Measurements from ENCODE around the gene NTN4. TPM values are rescaled to one million over a fixed set of nuclear protein-coding genes. Genes with fewer than 3 reads are reported as not detected.

Gene NTN4
- total and polyA plus RNA-seq, 12 donors, result 10.1 to 62.5 (median 42.4) TPM

DNA sequence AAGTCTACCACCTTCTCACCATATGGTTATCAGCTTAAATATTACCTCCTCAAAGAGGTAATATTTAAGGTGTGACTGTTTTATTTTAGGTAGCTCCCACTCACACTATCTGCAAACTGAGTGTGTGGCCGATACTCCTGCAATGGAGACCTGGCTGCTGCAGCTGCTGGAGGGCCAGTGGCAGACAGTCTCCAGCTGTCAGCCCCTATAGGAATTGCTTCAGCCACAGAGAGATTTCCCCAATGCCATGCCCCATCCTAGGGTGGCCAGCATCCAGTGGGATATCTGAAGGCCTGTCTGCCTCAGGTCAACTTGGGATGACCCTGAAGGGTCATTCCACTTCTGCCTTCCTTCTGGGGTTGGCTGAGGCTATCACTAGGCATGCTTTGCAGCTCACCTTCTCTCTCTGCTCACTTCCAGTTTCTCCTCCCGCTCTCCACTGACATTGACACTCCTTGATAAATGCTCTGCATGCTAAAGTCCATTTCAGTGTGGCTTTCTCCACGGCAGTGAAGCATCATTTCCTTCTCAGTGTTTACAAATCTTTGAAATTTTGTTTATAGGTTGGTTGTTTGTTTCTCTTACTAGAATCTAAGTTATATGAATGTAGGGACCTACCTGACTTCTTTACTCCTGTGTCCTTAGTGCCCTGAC is 149.1 kb downstream of the NTN4 start:
- Histone ChIP-seq H3K4me3 (no peak overlapping the region), H3K9me3 (replicated peaks in 1 of 3) (no peaks in the 10 kb centered on the region), H3K4me1 (replicated peaks in 1 of 2) (no peaks in the 10 kb centered on the region), H3K27ac (no peak overlapping the region), H3K27me3 (no peaks in the 10 kb centered on the region), H3K36me3 (replicated peaks in 1 of 2) (no peaks in the 10 kb centered on the region)
- no peak for DNase-seq
- TF ChIP-seq POLR2A (IDR thresholded peaks at IDR 0.05), result no peak
- TF ChIP-seq, protein P1, sequence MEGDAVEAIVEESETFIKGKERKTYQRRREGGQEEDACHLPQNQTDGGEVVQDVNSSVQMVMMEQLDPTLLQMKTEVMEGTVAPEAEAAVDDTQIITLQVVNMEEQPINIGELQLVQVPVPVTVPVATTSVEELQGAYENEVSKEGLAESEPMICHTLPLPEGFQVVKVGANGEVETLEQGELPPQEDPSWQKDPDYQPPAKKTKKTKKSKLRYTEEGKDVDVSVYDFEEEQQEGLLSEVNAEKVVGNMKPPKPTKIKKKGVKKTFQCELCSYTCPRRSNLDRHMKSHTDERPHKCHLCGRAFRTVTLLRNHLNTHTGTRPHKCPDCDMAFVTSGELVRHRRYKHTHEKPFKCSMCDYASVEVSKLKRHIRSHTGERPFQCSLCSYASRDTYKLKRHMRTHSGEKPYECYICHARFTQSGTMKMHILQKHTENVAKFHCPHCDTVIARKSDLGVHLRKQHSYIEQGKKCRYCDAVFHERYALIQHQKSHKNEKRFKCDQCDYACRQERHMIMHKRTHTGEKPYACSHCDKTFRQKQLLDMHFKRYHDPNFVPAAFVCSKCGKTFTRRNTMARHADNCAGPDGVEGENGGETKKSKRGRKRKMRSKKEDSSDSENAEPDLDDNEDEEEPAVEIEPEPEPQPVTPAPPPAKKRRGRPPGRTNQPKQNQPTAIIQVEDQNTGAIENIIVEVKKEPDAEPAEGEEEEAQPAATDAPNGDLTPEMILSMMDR (IDR thresholded peaks at IDR 0.05), result no peak
- intact Hi-C loops (cut with DNase I), result no loop called here
- WGBS, 4 donors, result 61 to 64% (median 63%) methylated on average over 3 of the region's 3 CpGs

DNA sequence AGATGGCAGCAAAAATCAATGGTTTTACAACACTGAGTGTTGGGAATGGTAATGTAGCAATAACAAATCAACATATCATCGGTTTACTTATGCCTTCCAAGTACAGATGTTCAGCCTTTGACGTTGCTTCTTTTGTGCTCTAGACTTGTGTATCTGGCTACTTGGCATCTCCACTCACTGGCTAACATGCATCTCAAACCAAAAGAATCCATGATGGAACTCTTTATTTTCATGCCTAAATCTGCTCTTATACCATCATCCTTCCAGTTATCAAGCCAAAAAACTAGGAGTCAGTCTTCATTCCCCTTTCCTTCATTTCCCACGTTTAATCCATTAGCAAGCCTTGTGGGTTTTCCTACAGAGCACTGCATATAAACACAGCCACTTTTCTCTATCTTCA is 150.0 kb downstream of the NTN4 start:
- no peaks in the 10 kb centered on the region for H3K9me3 ChIP-seq (replicated peaks in 1 of 3)
- TF ChIP-seq POLR2A (IDR thresholded peaks at IDR 0.05), result no peak
- TF ChIP-seq, protein P1 (IDR thresholded peaks at IDR 0.05), result no peak
- no peak overlapping the region for H3K27ac ChIP-seq
- DNase-seq, result no peak
- WGBS, 4 donors, result 81 to 88% (median 86%) methylated on average over 3 of the region's 3 CpGs
- H3K4me1 ChIP-seq (replicated peaks in 1 of 2), result no peaks in the 10 kb centered on the region
- H3K27me3 ChIP-seq, result no peaks in the 10 kb centered on the region
- intact Hi-C loops (cut with DNase I), result no loop called here
- no peaks in the 10 kb centered on the region for H3K36me3 ChIP-seq (replicated peaks in 1 of 2)
- no peak overlapping the region for H3K4me3 ChIP-seq

DNA sequence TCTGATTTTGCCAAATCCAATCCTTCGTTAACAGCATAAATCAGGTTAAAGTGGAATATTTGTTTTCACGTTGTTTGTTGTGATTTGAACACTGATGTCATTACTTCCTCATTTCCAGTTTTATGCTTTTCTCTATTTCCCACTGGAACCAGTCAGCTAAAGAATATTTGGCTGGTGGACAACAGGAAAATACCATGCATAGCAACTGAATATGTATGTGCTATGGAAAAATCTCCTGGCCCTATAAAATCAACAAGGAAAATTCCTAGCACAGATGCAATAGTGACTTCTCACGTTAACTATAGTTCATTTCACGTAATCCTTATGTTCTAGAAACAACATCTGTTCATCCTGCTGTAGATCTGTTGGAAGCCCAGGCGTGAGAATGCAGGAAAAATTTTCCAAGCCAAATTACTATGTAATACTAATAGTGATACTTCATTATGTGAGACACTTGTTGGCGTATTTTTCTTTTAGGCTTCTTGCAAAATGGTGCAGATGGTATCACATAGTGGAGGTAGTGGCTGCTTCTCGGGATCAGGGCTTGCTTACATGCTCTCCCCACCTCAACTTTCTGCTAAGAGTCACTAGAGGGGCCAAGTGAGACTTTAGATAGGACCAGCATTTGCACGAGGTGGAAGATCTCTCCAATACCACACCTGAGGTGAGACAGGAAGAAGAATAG is 153.0 kb downstream of the NTN4 start:
- H3K36me3 ChIP-seq (replicated peaks in 1 of 2), result no peaks in the 10 kb centered on the region
- intact Hi-C loops (cut with DNase I), result no loop called here
- no peaks in the 10 kb centered on the region for H3K9me3 ChIP-seq (replicated peaks in 1 of 3)
- WGBS, 4 donors, result 63 to 85% (median 68%) methylated on average over 8 of the region's 8 CpGs
- H3K4me1 ChIP-seq (replicated peaks in 1 of 2), result peaks cover 0 to 5% of the 10 kb centered on the region in 2 donors
- no peak for DNase-seq
- no peaks in the 10 kb centered on the region for H3K27me3 ChIP-seq
- H3K27ac ChIP-seq, result no peak overlapping the region
- H3K4me3 ChIP-seq, result no peak overlapping the region
- TF ChIP-seq, protein P1 (IDR thresholded peaks at IDR 0.05), result no peak
- TF ChIP-seq POLR2A (IDR thresholded peaks at IDR 0.05), result no peak

DNA sequence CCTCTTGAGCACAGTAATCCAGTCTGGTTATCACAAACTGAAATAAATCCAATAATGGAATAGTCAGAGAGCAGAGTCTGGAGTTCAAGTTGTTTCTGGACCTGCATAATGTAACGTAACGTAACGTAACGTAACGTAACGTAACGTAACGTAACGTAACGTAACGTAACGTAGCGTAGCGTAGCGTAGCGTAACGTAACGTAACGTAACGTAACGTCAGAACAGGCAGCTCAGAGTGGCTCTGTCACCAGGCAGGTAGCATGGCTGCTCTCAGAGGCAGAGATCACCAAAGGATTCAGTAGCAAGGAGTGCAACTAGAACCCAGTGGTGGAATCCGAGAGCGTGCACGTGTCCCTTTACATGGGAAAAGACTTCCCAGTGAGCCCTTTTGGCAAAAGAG is 153.6 kb downstream of the NTN4 start:
- H3K36me3 ChIP-seq (replicated peaks in 1 of 2), result no peaks in the 10 kb centered on the region

More for the DNA sequence above, 153.6 kb downstream of the NTN4 start:
- Histone ChIP-seq H3K27ac (no peak overlapping the region), H3K9me3 (replicated peaks in 1 of 3) (no peaks in the 10 kb centered on the region), H3K27me3 (no peaks in the 10 kb centered on the region), H3K4me1 (replicated peaks in 1 of 2) (peaks cover 0 to 5% of the 10 kb centered on the region in 2 donors), H3K4me3 (no peak overlapping the region)
- TF ChIP-seq POLR2A (IDR thresholded peaks at IDR 0.05), result no peak
- TF ChIP-seq, protein P1 (IDR thresholded peaks at IDR 0.05), result no peak
- 81 to 88% (median 87%) methylated on average over 24 of the region's 24 CpGs for WGBS, 4 donors
- intact Hi-C loops (cut with DNase I), result no loop called here
- DNase-seq, result no peak
